Measurements from ENCODE around the gene GALM. TPM values are rescaled to one million over a fixed set of nuclear protein-coding genes. Genes with fewer than 3 reads are reported as not detected.

GALM gene
- total and polyA plus RNA-seq, 10 of the 15 experiments (the other 5 are each of a cell fraction or from before 2014, with no cell fraction given) = 1.1 to 4.0 (median 1.7) TPM

GRCh38 chr2:38665854-38666555 lies at the start of gene GALM (continued):
- TF ChIP-seq ZNF687 (IDR thresholded peaks at IDR 0.05) (peak; percentile 28; the same call in 1 of the 2 replicates), TBL1XR1 (IDR thresholded peaks at IDR 0.05; ENCODE audit: low read depth, low read length) (no peak), CREB1 (IDR thresholded peaks at IDR 0.05; ENCODE audit: low read depth) (no peak), NR2C1 (IDR thresholded peaks at IDR 0.05) (peak; percentile 39; the same call in 1 of the 2 replicates), YY1 (IDR thresholded peaks at IDR 0.05; ENCODE audit: low read depth, low read length) (peak; percentile 61), ZBTB4 (CRISPR knock-in tag; IDR thresholded peaks at IDR 0.05) (no peak), RELA (IDR thresholded peaks at IDR 0.05; ENCODE audit: borderline replicate concordance, partially characterized antibody) (no peak), IKZF1 (conservative IDR thresholded peaks at IDR 0.05) (peak; percentile 88), NR2F1 (conservative IDR thresholded peaks at IDR 0.05) (peak; percentile 44; the same call in 1 of the 2 replicates), RB1 (IDR thresholded peaks at IDR 0.05; ENCODE audit: borderline replicate concordance) (peak; percentile 28; the same call in 1 of the 2 replicates), CHD2 (IDR thresholded peaks at IDR 0.05; ENCODE audit: borderline replicate concordance, low read depth, low read length) (no peak), LARP7 (IDR thresholded peaks at IDR 0.05) (0 out of 2 replicates have a peak, but pooled peaks have one; percentile 41), GATAD2B (conservative IDR thresholded peaks at IDR 0.05; ENCODE audit: low read depth) (peak; percentile 41; the same call in 1 of the 2 replicates), POU2F2 (IDR thresholded peaks at IDR 0.05; ENCODE audit: borderline replicate concordance, low read depth, low read length) (0 out of 3 replicates have a peak, but pooled peaks have one; percentile 22)
